ENCODE results near the gene EEFSEC. TPM values are rescaled to one million over a fixed set of nuclear protein-coding genes. Genes with fewer than 3 reads are reported as not detected.

EEFSEC gene
- total RNA-seq, 1 donor: 3.0 TPM

- DNase-seq (ENCODE audit: low read depth): no peak
- no peak overlapping the region for H3K4me3 ChIP-seq (ENCODE audit: low read depth, low read length)
- TF ChIP-seq CTCF (IDR thresholded peaks at IDR 0.05; ENCODE audit: insufficient read depth, low read depth, low read length): no peak
These were observed 62.0 kb downstream of the EEFSEC start for GRCh38 chr3:128215290-128215689.

DNA sequence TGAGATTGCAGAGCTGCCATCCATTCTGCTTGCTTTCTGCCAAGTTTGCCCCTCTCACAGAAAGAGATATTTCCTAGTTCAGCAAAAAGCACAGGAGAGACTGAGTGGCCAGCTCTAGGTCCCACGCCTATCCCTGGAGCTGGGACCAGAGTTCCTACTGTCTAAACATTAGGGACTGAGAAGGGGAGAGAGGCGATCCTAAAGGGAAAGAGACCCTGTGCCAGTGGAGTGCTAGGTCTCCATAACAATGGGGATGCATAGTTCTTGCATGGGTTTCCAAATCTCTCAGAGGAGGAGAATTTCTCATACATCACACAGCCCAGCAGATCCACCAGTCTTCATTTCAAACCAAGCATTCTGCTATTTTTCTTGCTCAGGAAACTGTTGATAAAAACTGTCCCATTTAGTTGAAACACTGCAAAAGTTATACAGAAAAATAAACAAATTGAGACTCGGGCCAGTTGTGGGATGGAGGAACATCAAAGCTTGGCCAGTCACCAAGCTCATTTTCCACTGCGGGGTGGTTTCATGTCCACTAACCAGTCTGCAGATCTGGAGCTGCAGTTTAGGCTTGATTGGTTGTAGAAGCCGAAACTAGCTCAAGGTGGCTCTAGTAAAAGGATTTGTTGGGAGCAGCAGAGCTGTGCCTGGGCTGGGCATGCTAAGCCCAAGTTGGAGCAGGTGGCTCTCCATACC lies 62.7 kb downstream of the EEFSEC start:
- no peak overlapping the region for H3K4me3 ChIP-seq (ENCODE audit: low read depth, low read length)
- no peak for TF ChIP-seq CTCF (IDR thresholded peaks at IDR 0.05; ENCODE audit: insufficient read depth, low read depth, low read length)
- no peak for DNase-seq (ENCODE audit: low read depth)

DNA sequence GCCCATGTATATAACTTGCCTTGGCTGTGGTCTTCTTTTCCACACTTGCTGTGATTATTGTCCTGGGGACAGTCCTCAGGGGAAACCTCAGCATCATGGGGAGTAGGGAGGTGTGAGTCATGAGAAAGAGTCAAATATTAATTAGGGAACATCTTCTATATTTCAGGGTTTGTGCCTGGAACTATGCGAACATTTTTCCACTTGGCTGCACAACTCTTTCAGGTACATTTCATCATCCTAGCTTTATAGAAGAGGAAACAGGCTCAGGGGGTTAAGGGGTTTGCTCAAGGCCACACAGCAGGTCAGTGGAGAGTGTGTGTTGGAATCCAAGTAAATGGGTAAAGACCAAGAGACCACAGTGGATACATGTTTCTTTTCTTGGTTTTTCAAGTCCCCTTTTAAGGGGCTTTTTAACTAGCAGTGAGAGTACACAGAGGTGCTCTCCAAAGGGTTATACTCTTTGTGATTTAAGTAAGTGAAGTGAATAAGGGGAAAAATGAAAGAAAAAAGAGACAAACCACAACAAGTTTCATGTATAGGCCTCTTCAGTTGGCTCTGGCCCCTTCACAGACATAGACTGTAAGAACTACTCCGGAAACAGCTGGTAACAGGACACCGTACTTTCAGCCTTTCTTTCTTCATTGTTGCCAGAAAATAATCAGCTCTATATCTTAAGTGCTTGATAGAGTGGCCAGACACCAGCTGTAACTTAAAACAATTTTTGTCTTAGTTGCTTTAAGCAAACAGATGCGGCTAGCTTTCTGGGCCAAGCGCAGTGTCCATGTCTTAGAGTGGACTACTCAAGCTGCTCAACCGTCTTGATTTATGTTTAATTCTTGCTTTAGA lies 64.6 kb downstream of the EEFSEC start:
- peak; percentile 66 for DNase-seq (ENCODE audit: low read depth)
- no peak overlapping the region for H3K4me3 ChIP-seq (ENCODE audit: low read depth, low read length)
- no peak for TF ChIP-seq CTCF (IDR thresholded peaks at IDR 0.05; ENCODE audit: insufficient read depth, low read depth, low read length)

GRCh38 chr3:128218548-128219257 lies 65.4 kb downstream of the EEFSEC start:
- no peak for TF ChIP-seq CTCF (IDR thresholded peaks at IDR 0.05; ENCODE audit: insufficient read depth, low read depth, low read length)
- H3K4me3 ChIP-seq (ENCODE audit: low read depth, low read length): no peak overlapping the region
- DNase-seq (ENCODE audit: low read depth): no peak

DNA sequence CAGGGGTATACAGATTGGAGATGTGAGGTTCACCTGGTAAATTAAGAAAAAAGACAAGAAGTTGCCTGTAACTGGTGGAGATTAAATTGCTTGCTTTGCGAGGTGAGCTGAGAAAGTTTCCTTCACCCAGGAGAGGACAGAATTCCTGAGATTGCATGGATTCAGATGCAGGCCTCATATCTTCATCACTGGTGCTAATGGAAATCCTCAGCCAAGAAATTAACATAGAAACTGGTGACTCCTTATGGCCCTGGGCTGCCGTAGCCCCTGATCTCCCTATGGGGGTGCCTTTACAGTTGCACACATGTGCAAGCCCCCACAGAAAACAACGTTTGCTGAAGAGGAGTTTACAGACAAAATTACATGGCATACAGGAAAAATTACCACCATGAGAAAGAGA lies 68.0 kb downstream of the EEFSEC start:
- no peak for DNase-seq (ENCODE audit: low read depth)
- no peak for TF ChIP-seq CTCF (IDR thresholded peaks at IDR 0.05; ENCODE audit: insufficient read depth, low read depth, low read length)
- no peak overlapping the region for H3K4me3 ChIP-seq (ENCODE audit: low read depth, low read length)

GRCh38 chr3:128222796-128223385 lies 69.6 kb downstream of the EEFSEC start:
- no peak for TF ChIP-seq CTCF (IDR thresholded peaks at IDR 0.05; ENCODE audit: insufficient read depth, low read depth, low read length)
- no peak for DNase-seq (ENCODE audit: low read depth)

More at GRCh38 chr3:128222796-128223385, 69.6 kb downstream of the EEFSEC start:
- H3K4me3 ChIP-seq (ENCODE audit: low read depth, low read length): no peak overlapping the region

Measured in fibroblast of villous mesenchyme (primary cell).